Right lung (tissue), 5 donors: ENCODE results near the gene TECRL. TPM values are rescaled to one million over a fixed set of nuclear protein-coding genes. Genes with fewer than 3 reads are reported as not detected.

ENCODE experiments used
- DNase-seq, 2 donors: peaks; one replicate each; pipeline ENCODE4 v3.0.0-alpha.2; 2013
- polyA plus RNA-seq, 5 donors: library from polyadenylated mRNA; unstranded; fragments of 120-200 nt; gene quantifications; one replicate each; pipeline versions ENCODE4 v1.2.1 to v1.2.3, GENCODE V29; 2013; ENCODE audit warnings: inconsistent platforms in 1 of 5, low replicate concordance in 1 of 5; ENCODE audit not compliant: insufficient read length in 5 of 5, insufficient read depth in 1 of 5

Gene TECRL
- polyA plus RNA-seq, 5 donors, result 0.05 to 0.69 (median 0.09) TPM; not detected in 1

DNA sequence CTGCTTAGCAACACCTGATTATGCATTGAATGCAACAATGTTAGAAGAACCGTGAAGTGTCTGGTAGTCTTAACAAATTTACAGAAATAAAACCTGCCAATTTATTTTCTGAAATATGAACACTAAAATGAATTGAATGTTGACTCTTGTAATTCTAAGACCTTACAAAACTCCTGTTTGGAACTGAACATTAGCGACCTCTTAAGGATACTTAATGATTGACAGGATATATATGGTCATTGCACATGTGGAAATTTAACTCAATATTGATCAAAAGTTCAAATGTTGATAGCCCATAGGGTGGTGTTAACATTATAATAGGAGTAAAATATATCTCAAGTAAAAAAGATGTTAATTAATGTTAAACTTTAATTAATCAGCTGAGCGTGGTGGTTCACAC, 79.1 kb downstream of the TECRL start:
- DNase-seq, result no peak

DNA sequence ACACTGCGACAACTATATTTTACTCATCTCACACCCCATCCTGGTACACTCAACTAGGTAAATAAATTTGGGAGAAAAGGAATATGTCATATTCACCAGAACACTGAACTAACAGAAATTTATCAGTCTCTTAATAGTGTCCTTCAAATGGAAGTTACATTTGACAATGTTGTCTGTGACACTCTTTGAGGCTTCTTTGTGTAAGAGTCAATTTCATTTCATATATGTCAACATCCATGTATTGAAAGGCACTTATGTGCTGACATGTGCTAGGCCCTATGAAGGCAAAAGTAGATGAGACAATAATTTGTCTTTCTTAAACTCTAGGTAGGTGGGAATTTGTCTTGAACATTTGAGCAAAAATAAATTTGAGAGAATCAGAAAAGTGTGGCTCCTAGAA, 82.0 kb downstream of the TECRL start:
- no peak for DNase-seq

DNA sequence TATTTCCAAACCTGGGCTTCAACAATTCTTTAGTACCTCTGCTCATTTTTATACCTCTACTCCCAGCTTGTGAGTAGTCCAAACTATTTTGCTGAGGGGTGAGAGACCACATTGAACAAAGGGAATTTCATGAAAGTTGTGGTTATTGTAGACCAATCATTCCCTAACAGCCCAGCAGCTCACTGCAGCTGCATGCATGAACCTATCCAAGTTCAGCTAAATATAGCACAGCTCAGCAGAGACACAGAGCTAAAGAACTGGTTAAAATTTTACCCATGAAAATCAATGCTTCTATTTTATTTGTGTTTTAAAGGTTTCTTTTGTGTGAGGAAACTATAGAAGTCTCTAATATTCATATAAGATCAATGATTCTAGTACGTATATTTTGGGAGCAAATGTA, 82.7 kb downstream of the TECRL start:
- no peak for DNase-seq

DNA sequence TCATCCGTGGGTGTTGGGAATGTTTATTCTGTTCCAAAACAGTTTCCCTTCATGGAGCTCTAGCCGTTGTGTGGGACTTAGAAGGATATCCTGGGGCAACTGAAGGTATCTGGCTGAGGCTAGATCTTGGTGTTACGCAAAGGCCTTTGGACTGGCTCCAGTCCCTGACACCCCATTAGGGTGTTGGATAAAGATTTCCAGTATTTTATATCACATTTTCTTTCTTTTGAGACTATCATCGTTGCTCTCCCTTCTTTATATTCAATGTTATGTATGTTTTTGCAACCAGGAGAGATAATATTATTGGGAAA, 103.0 kb downstream of the TECRL start:
- no peak for DNase-seq

DNA sequence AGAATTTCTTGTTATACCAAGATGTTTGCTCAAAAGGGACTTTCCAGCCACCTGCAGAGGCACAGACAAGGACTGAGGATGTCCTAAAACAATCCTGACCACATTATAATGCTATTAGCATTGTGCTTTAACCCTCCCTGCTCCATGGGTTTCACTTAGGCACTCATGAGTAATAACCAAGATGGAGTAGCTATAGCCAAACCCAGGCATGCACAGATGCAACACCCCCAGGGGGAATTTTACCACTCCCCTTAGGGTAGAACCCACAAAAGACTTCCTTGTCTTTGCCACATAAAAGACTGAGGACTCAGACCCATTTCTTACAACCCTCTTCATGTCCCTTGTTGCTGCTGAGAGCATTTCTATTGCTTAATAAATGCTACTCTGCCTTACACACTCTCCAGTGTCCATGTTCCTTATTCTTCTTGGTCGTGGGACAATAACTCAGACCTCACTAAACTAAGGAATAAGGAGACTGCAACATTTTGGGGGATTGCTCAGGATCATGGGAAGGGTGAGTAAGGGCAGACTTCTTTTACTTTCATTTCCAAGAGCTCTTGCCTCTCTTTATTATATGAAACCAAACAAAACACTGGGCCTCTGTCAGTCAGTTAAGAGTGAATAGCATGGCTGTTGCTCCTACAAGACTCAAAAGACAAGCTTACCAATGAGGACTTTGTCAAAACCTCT, 103.5 kb downstream of the TECRL start:
- no peak for DNase-seq

DNA sequence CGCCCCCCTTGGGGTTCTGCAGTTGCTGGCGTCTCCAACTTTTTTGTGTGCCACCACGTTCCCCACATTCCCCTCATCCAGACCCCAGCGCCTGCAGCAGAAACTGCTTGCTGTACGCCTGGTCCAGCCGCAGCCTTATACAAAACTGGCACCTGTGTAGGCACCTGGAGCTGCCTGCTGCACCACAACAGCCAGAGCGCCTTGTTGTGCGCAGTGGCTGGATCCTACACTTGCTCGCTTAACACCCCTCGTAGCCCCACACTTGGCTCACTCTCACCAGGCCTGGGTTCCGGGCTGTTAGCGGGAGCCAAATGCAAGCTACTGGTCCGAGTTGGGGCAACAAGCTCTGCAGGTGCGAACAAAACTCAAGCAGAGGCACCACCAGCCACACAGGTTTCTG, 136.8 kb downstream of the TECRL start:
- no peak for DNase-seq

DNA sequence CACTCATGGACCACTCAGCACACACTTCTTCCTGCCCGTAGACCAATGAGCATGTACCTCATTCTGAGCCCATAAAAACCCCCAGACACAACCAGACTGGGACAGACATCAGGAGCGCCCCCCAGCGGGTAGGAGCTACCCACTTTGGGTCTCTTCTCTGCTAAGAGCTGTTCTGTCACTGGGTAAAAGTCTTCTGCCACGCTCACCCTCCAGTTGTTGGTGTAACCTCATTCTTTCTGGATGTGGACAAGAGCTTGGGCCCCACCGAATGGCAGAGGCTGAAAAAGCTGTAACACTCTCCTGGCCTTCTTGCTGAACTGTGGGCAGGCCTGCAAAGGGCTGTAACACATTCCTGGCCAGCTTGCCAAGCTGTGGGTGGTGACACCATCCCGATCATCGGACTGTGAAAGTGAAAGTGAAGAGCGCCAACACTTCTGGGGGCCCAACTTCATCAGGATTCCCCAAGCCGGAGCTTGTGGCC, 137.6 kb downstream of the TECRL start:
- DNase-seq, result no peak

DNA sequence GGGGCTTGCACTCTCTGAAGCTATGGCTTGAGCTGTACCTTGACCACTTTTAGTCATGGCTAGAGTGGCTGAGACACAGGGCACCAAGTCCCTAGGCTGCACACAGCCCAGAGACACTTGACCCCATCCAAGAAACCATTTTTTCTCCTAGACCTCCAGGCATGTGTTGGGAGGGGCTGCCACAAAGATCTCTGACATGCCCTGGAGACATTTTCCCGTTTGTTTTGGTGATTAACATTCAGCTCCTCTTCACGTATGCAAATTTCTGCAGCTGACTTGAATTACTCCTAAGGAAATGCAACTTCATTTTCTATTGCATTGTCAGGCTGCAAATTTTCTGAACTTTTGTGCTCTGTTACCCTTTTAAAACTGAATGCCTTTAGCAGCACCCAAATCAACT, 142.6 kb downstream of the TECRL start:
- DNase-seq, result no peak

DNA sequence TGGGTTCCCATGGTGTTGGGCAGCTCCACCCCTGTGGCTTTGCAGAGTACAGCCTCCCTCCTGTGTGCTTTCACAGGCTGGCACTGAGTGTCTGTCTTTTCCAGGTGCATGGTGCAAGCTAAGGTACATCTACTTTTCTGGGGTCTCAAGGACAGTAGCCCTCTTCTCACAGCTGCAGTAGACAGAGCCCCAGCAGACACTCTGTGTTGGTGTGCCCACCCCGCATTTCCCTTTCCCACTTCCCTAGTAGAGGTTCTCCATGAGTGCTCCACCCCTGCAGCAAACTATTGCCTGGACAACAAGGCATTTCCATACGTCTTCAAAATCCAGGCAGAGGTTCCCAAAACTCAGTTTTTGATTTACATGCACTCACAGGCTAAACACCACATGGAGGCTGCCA, 143.0 kb downstream of the TECRL start:
- no peak for DNase-seq

DNA sequence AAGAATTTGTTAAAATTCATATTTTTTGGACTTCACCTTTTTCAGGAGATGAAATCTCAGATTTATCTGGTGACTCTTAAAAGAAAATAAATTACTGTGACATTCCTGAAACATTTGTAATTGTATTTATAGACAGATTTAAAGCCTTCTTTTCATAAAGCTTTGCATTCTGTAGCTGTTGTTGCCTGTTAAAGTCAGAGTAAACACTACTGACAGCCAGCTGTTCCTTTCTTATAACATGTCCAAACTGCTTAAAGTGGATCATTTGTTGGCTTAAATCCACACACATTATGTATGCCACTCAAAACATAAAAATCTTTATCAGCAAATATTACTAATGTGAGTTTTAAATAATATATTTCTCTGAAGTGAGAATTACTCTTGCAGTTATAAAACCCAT, 157.5 kb downstream of the TECRL start:
- DNase-seq, result peak in 1 of 2 donors; percentile 16

DNA sequence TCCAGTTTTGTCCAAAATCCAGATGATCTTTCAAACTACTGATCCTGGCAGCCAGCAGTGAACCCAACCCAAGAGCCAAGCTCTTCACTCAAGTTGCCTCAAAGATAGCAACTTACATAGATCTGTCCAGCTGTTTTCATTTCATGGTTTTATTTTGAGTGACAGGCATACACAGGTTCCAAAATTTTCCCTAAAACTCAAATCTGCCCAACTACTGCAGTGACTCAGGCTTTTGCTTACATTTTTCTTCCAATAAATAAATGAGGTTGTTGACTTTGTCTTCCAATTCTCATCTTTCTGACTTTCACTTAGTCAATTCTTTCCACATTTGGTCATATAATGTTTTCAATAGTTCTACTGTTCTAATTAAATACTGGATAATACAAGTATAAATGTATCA, 158.8 kb downstream of the TECRL start:
- DNase-seq, result no peak

DNA sequence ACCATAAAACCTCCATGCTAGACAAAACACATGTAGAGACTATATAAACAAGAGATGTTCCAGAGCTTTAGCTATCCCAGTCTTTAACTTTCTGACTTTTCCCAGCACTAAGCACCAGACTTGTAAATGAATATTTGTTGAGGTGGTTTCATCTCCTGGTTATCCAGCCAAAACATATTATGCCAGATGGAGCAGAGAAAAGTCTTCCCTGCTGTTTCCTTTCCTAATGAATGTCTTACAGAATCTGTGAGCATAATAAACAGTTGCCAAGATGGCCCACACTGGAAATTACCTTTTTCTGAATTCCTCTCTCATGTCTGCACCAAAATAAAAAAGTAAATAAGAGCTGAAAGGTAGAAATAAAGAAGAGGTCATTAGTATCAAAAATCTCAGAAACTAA, 159.2 kb downstream of the TECRL start:
- DNase-seq, result no peak

DNA sequence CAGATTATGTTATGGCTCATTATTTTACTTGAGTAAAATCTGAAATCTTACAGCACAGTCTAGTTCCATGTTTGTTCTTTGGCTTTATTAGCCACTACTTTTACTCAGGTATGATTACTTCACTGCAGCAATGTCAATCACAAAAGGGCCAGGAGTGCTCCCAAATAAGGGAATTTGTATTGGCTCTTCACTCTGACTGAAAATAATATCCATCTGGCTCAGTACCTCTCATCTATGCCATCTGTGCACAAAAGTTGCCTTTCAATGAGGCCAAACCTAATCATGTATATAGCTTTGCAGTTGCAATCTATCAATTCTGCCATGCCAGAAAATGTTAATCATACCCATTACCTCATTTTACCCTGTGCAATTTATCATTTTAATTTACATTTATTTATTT, 161.1 kb downstream of the TECRL start:
- no peak for DNase-seq

DNA sequence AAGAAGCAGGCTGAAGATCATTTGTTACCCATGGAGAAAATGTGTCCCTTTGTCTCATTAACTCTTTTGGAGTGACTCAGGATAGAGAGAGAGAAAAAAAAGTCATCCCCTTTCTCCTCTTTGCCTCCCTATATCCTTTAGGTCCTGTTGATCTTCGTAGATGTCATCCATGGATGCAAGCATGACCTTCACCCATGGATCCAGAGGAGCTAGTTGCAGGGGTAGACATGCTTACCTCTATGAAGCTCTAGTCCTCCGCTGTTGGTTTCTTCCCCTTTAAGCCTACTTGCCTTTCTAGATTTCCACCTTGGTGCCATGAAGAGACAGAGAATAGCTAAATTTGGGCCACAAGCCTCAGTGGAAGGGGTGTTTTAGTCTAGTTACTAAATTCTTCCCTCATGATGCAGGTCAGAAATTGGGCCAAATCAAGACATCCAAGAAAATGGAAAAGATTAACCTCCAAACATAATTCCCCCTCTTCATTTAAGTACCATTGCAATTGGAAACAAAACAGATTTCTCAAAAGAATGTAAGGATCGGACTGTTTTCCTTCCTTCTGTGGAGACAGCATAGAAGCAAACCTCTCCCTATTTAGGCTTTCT, 178.4 kb downstream of the TECRL start:
- no peak for DNase-seq
